Measurements from ENCODE around the gene MGAT1.

The MGAT1 gene

DNA sequence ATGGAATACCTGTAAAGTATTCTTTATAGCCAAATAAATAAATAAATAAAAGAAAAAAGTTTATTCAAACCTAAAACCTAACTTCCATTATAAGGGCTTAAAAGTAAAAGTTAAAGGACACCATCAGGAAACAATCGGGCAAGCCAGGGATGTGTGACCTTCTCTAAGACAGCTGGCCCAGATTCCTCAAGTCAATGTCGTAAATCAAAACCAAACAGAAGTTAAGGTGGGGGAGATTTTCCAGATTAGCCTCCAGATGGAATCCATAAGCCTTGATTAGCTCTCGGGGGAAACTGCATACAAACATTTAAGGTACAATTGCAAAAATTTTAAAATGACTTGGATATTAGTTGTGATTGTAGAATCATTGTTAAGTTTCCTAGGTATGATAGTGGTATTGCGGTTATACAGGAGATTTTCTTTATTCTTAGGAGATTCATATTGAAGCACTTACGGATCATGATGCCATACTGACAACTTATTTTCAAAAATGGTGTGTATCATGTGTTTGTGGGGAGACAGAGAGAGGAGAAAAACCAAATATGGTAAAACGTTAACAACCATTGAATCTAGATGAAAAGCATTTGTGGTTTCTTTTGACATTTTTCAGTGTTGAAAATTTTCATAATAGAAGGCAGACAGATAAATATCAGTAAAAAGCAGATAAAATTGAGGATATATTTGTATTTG is 21.5 kb upstream of the MGAT1 start:
- no peak for DNase-seq

DNA sequence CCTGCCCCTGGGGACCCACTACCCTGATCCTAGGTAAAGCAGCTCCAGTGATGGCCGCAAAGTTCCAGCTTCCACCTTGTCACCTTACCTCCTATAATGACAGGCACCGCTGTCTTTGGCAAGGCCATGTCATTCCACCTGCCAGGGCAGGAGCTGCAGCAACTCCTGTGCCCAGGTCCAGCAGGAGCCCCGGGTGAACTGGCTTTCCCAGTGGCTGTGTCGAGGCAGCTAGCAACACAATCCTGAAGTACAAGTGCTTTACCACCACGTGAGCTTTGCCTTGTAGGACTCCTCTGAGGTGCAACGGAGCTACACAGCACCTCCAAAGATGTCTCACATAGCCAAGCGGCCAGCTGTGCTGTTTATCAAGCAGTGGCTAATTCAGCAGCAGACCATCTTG is 20.7 kb upstream of the MGAT1 start:
- DNase-seq: no peak

DNA sequence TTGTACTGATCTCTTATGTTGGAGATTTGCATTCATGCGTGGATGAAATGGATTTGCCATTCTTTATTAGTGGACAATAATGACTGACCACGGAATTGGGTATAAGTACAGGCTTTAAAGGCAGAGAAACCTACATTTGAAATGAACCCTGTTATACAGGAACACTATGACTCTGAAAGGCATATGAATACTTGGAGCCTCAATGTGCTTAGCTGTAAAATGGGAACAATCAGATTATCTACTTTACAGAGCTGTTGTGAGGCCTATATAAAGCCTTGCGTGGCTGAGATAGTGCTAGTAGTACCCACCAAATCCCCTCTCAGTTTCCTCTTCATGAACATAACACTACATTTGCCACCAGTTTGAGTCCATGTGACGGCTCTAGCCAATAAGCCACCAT is 18.9 kb upstream of the MGAT1 start:
- no peak for DNase-seq

DNA sequence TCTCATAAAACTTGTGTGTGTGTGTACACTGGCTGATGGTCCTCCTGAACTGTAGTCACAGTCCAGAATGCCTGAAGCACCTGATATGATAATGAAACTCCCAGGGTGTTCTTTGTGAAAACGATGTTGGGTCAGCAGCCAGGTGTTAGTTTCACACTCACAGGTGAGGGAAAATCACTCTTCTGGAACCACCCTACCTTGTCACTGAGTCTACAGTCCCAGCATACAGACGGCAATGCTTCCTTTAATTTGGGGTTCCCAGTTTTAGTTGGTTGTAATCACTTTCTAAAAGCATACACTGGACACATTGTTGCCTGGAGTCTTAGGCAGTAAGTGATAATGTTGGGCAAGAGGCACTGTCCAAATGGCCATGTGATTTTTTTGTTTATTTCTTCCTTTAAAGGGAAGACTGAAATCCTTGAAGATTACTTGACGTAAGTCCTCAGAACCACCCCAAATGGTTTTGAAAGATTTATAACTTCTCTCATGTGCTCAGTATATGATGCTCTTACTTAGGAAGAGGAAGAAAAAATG is 18.2 kb upstream of the MGAT1 start:
- peak; percentile 93 to 98 for DNase-seq

DNA sequence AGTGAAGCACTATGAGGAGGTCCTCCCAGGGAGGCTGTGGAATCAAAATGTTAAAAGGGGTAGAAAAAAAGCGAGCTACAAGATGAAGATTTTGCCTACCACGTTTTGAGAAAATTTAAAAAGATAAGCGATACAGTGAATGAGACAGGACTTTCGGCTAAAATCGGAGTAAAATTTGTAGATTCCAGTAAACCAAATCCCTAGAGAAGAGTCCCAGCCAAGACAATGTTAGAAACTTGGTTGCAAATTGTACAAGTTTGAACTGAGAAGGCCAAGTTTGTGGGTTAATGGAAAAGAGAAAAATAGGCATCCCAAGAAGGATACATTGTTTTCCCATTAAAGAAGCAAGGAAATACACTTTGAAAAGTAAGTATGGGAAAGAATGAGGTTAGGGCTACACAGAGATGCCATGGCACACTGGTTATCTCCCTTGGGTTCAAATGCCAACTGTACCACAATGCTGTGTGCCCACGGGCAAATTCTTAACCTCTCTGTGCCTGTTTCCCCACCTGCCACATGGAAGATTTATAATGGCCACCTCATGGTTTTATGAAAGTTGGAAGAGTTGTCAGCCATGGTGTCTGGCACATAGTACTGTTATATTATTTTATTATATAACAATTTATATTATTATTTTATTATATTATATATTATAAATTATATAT is 16.2 kb upstream of the MGAT1 start:
- no peak for DNase-seq

DNA sequence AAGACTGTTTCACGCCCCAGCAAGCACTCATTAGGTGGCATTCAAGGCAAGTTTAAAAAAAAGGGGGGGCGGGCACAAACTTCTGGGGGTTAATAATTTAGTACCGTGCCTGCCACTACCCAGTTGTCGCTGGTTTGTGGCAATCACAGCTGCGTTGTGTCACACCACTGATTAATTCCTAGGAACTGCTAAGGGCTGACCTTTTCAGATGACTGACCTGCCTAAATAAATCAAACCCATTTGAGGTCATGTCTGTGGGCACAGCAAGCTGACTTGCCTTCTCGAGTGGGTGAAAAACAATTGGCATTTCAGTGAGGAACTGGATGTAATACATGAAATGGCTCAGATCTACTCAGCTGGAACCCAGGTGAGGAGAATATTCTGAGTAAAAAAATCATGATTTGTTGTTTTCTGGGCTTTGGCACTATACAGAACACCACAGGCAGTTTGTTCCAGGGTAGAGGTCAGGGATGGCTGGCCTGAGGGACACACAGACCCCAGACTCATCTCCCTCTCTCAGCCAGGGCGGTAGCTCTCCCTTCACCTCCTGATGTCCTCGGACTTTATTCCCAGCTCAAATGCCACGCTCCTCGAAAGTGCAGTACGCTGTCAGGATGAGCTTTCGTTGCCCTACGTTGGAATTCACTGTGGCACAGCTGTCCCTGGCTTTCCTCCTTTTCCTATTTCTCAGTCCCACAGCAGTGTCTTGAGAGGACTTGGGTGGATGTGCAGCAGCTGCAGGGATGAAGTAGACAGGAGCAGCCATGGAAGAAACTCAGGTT is 15.5 kb upstream of the MGAT1 start:
- peak; percentile 55 to 73 for DNase-seq

DNA sequence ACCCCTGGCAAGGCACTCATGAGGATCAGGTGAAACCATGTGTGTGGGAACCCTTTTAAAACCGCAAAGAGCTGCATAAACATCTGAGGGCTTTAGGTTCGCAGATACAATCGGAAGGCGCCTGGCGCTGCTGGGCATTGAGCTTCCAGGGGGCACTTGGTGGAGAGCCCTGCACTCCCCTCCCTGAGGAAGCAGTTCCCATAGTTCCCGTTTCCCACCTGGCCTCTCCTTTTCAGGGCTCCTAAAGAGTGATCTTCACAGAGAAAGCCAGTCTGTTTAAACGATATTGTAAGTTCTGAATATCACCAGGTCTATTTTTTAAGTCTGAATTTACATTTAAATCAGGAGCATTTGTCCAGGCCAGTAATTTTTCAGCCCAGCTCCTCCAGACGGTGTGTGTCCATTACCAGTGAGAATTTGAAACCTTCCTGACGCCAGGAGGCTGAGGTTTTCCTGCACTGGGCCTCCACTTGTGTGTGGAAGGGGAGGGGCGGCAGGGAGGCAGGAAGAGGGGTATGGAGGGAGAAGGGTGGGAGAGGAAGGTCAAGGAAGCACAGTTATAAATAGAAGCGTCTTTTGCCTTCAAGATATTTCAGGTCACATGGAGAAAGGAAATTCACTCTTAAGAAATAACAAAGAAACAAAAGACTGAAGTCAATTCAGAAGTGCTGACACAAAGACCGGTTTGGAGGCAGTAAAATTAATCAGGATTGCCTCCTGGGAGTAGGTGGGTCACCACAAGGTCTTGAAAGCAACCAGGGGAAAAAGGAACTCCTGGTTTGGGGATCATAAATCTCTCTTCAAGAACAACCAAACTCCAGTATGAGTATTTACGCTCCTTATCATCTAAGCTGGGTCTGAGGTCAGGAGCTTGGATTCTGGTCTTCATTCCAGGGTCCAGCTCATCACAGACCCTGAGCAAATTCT is 14.3 kb upstream of the MGAT1 start:
- DNase-seq: peak; percentile 32 to 60

DNA sequence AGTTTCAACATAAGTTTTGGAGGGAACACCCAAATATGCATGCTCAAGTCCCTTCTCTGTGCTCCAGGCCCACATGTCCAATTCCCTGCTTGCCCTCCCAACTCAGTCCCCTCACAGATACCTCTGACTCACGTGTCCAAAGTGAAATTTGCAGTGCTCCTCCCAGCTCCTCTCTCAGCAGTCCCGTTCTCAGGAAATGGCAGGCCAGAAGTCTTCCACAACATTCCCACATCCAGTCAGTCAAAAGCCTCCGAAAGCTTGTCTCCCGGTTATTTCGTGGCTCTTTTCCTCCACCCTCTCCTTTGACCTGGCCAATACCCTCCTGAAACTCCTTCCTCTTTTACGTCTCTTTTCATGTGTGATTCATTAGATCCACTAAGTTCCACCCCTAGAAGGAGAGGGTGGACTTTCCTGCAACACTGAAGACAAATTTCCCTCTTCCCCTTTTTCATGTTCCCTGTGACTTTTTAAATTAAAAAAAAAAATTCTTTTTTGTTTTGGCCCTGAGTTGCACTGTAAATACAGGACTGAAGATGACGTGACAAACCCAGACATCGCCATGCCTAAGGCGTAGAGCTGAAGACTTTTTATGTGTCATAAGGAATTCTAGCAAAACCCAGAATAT is 12.8 kb upstream of the MGAT1 start:
- peak; percentile 84 to 96 for DNase-seq

DNA sequence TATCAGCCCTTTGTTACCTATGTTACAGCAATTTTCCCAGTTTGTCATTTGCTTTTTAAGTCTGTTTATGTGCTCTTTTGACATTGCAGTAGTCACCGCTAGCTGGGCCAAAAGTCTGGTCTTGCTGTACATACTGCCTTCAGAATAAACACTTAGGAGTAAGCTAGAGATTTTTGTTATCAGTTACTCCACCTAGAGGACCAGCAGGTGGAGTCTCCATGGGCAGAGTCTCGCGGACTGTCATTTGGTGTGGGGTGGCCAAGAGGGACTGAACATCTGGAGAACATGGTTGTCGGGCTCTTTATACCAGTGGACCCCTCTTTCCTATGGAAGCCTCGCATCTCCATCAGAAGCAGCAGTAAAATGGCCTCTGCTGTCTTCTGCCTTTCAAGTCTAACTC is 10.8 kb upstream of the MGAT1 start:
- DNase-seq: no peak

DNA sequence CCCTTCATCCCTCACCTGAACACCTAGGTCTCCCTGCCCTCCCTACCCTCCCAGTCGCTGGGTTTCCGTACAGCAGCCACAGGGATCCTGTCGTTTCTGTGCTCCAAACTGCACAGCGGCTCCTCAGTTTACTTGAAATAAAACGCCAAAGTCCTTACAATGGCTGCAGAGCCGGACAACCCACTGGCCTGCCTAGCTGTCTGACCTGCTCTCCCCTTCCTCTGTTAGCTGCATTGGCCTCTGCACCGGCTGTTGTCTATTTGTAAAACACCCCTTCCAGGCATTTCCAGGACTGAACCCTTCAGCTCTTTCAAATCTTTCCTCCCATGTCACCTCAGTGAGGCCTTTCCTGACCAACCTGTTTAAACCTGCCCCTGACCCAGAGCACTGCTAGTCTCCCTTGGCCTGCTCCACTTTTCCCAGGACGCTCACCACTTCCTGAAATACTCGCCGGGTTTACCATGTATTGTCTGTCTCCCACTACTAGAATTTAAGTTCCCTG is 9.1 kb upstream of the MGAT1 start:
- DNase-seq: no peak

DNA sequence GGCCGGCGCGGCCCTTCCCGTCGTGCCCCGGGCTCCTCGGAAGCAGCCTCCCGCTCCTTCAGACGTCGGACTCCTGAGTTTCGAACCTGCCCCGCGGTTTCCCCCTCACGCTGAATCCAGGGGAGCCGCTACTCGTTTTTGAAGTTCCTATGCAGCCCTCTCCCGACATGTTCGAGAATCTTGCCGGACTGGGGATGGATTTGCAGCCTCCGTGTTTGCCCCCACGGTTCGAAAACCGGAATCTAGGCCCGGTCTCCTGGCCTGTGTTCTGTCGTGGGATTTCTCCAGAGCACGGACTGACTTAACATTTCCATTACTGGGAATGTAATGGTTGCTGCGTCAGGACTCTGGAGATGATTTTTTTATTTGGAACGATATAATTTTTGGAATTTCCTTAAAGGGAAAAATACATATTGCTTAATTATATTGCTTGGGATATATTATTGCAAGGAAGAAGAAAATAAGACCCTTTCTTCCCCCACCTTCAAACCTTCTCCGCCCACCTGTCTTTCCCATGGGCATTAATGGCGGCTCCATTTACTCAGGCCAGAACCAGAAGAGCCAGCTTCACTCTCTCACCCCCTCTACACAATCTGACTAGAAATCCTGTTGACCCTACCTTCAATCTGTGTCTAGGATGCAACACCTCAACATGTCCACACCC is 8.5 kb upstream of the MGAT1 start:
- DNase-seq: no peak

DNA sequence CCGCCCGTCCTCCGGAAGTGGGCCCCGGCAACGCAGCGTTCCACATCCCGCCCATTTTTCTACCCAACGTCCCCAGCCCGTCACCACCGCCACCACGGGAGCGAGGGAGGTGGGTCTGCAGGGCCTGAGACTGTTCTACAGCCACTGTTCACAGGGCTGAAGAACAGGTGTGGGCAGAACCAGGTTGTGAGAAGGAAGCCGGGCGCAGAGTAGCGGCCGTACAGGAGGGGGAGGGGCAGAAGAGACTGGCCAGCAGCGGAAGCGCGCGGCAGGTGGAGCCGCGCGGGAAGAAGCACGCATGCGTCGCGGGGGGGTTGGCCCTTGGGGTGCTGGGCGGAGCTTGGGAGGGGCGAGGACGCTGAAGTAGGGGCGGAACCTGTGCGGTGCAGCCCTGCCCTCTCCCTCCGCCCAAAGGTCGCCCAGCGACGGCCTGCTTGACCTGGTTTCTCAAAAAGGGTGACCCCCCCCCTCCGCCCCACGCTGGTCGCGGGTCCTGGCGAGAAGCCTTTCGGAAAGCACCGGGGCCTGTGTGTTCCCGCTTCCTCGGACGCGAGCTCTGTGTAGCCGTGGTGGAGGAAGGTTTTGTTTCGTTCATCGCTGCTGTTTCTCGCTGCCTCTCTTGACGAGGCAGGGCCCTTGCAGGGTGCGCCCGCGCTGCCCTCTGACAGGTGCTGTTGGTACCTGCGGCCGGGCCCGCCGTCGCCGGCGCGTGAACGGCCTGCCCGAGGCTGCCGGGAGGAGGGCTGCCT is 7.8 kb upstream of the MGAT1 start:
- DNase-seq: peak; percentile 93 to 97

DNA sequence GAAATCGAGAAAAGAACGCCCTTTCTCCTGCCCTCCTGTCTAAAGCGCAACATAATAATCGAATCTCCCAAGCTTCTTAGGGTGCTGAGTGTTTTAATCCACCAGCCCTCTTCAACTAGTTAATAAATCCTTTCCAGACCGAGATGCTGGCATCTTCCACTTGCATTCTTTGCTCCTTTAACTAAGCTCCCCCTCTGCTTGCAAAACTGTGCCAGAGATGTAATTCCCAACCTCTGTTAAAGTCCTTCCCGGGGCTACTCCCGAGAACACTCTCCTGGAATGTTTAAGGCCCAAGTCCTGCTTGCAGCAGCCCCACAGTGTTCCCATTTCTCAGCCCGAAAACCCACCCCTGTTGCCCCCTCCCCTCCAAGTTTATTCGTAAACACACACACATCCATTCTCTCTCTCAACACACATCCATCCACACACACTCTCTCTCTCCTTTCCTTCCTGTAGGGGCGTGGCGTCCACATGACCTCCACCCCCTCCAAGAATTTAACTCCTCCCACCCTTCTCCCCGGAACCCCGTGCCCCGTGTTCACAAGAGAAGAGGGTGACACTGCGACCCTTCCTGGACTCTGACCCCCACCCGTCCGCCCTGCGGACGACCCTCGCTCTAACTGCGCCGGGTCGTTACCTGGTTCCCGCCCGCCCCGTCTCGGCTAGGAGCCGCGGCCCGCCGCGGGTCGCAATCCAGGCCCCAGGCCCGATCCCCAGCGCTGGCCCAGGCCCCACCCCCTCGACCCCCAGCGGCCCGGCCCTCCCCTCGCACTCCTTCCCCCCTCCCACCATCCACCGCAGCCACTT is 7.0 kb upstream of the MGAT1 start:
- DNase-seq: peak; percentile 76 to 82

DNA sequence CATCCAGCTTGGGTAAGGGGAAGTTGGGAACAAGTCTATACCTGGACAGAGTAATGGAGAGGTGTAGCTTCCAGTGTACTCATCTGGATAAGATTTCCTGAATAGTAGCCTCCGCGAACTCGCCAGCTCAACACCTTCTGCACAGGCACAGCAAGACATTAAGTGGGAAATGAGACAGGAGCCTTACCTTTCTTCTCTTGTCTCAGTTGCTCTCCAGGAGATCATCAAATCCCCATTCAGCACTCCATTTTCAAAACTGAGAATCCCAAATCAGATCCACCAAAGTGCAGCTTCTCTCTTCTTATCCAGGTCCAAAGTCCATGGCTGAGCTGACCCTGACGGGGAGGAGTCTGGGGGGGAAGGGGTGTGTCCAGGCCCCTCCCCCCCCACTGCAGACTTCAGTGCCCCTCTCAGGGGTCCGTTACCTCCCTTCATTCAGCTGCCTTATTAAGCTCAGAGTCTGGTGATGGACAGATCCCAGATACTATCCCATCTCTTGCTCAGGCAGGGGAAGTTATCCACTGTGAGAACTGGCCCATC is 5.9 kb upstream of the MGAT1 start:
- DNase-seq: no peak

DNA sequence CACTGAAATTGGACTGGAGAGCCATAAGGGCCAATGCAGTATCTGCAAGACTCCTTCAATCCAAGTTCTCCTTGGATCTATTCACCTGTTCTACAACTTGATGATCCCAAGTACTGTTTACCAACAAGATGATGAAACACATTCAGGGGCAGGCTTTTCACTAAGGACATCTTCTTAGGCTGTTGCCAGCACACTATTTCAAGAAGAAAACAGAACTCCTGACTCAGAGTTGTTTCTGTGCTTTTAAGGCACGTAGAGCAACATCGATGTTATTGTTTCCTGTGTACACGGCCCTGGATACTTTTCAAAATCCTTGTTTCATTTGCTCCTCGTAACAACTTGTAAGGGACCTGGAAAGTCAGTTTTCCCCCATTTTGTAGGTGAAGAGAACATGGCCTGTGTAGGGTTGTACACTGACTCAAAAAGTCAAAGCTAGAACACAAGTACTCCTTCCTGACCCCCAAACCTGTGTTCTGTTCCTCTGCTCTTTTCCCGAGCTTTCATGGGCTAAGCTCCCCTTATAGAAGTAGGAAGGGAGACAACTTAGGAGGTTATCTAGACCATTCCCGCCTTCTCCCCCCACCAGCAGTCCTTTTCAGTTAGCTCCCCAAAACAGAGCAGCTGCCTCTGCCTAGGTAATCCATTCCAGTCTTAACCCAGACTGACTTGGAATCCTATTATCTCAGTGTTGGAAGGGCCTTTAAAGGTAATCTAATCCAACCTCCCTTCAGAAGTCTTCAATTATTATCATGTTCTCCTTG is 5.2 kb upstream of the MGAT1 start:
- DNase-seq: no peak

DNA sequence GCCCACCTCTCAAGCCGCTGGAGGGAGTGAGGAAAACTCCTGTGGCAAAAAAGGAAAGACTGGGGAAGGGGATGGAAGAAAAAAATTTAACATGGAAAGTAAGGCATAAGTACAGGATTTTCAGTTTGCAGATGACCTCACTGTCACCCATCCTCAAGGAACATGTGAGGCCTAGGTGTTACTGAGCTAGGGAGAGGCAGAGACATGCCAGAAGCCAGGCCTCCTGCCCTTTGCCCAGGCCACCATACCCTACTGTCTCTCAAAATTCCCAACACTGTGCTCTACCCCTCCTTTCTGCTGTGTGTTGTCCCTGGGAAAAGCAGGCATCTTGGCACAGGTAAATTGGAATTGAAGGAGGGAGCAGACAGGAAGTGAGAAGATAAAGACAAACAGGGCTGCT is 4.4 kb upstream of the MGAT1 start:
- DNase-seq: no peak

DNA sequence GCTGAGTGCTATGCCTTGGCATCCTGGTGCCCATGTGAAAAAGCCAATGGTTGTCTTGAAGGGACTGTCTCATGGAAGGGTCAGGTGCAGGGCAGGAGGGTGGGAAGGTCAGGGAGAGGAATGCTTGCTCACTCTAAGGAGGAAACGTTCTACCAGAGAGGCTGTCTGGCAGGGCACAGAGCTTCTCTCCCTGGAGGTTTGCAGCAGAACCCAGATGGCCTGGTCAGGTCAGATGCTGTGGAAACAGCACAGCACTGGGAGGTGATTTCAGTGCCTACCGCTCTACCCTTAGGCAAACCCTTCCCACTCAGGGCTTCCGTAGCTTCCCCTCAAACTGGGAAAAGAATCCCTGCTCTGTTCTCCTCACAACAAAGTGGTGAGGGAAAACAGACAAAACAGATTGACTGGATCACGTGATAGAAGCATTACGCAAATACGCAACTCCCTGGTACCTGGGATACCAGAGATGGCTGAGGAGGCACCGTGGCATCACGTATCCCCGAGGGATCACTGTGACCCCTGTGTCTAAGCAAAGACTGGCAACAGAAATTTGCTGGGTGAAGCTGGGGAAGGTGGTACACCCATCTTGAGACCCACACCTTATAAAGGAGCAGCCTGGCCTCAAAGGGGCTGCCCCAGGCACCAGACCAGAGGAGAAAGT is 3.9 kb upstream of the MGAT1 start:
- no peak for DNase-seq

DNA sequence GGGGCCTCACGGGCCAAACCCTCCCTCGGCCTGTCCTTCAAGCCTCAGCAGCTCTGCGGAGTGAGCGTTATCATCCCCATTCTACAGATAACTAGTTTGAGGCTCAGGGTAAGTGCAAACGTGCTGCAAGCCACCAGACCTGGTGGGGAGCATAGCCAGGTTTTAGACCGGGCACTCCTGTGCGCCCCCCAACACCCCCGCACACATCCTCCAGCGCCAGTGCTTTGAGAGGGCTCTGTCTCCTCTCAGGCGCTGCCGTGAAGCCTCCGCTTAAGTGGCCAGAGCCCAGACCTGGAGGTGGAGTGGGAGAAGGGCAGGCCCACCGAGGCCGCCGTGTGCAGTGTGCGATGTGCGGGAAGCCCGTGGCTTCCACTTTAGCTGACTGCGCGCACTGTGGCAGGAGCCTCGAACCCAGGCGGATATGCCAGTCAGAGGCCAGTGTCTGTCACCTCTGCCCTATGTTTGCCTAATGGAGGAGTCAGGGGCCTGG is 1.6 kb upstream of the MGAT1 start:
- no peak for DNase-seq

Data from inflammatory macrophage treated with lipopolysaccharide for 1 hour (primary cell).